BJ (cell line): ENCODE results near the gene ULK3. TPM values are rescaled to one million over a fixed set of nuclear protein-coding genes. Genes with fewer than 3 reads are reported as not detected.

Source experiments
- CTCF ChIA-PET: fragments of 350-600 bp; formaldehyde crosslinking; extraction: SDS; loops from one replicate; lab custom pipeline; 2021; ENCODE audit warnings: antibody characterized with exemption, inconsistent platforms; lab: Yijun Ruan, JAX
- POLR2A ChIA-PET: fragments of 300-600 bp; sonication (Branson Sonifier 250); formaldehyde crosslinking; extraction: SDS; loops from one replicate; lab custom pipeline; 2021; ENCODE audit warnings: antibody characterized with exemption; lab: Charles Lee
- DNase-seq: peaks from one replicate; pipeline ENCODE4 v3.0.0-alpha.2; 2011; ENCODE audit warnings: low read depth
- H3K27me3 ChIP-seq: 2 replicates; pipeline ENCODE4 v1.6.0; 2011; ENCODE audit warnings: low read length; ENCODE audit not compliant: control insufficient read depth, insufficient read depth
- H3K36me3 ChIP-seq: 2 replicates; pipeline ENCODE4 v1.5.1; 2011; ENCODE audit warnings: low read length; ENCODE audit not compliant: control insufficient read depth, insufficient read depth
- H3K4me3 ChIP-seq: 2 replicates; pipeline ENCODE4 v1.5.1; 2011; ENCODE audit warnings: low read depth, mild to moderate bottlenecking, control low read depth, low read length
- CTCF ChIP-seq: IDR thresholded peaks from 2 replicates; pipeline ENCODE4 v1.5.1; 2011; ENCODE audit warnings: low read depth, mild to moderate bottlenecking, control low read depth, inconsistent platforms, low read length, moderate library complexity; ENCODE audit not compliant: insufficient read depth
- polyA plus RNA-seq: library from polyadenylated mRNA; depleted of rRNA; stranded (reverse); fragments of >200 nt; gene quantifications from 2 replicates; pipeline ENCODE4 v1.2.3, GENCODE V29; 2011

The ULK3 gene
- polyA plus RNA-seq, 1 experiment: 20.1 TPM

- no peak for DNase-seq
- Histone ChIP-seq H3K4me3 (no peak overlapping the region), H3K27me3 (peaks cover 27% of the 10 kb centered on the region), H3K36me3 (no peaks in the 10 kb centered on the region)
- ChIA-PET POLR2A (no interaction called here), CTCF (interaction anchor here (1.1 to 3.9 kb wide), 6 partner anchors 9 to 54 kb away, joined by 3 to 14 read pairs (median 4); partner anchors contain the start of gene ULK3)
- TF ChIP-seq CTCF: no peak
Observed at GRCh38 chr15:74825866-74826265, 17.1 kb downstream of the ULK3 start.

GRCh38 chr15:74824976-74825375 lies 18.0 kb downstream of the ULK3 start:
- no peaks in the 10 kb centered on the region for H3K36me3 ChIP-seq
- ChIA-PET CTCF (interaction anchor here (1.7 to 3.9 kb wide), 2 partner anchors 12 to 37 kb away, joined by 5 to 14 read pairs; no protein-coding TSS in a partner anchor), POLR2A (no interaction called here)

GRCh38 chr15:74823324-74823723 lies 19.6 kb downstream of the ULK3 start:
- ChIA-PET CTCF (interaction anchor here (0.6 kb wide), 1 partner anchor 14 kb away, joined by 3 read pairs; no protein-coding TSS in a partner anchor), POLR2A (no interaction called here)
- H3K27me3 ChIP-seq: peaks cover 27% of the 10 kb centered on the region
- DNase-seq: no peak
- no peaks in the 10 kb centered on the region for H3K36me3 ChIP-seq
- no peak overlapping the region for H3K4me3 ChIP-seq
- TF ChIP-seq CTCF: no peak

More at GRCh38 chr15:74824976-74825375, 18.0 kb downstream of the ULK3 start:
- no peak overlapping the region for H3K4me3 ChIP-seq
- no peak for TF ChIP-seq CTCF
- no peak for DNase-seq
- H3K27me3 ChIP-seq: peaks cover 27% of the 10 kb centered on the region

- Histone ChIP-seq H3K27me3 (peaks cover 18% of the 10 kb centered on the region), H3K36me3 (no peaks in the 10 kb centered on the region), H3K4me3 (no peak overlapping the region)
- CTCF ChIA-PET: interaction anchor here (0.6 to 2.1 kb wide), 3 partner anchors 14 to 38 kb away, joined by 3 to 8 read pairs (median 5); no protein-coding TSS in a partner anchor
- POLR2A ChIA-PET: no interaction called here
- no peak for DNase-seq
- TF ChIP-seq CTCF: no peak
Observed at GRCh38 chr15:74822233-74822632, 20.7 kb downstream of the ULK3 start.

GRCh38 chr15:74821790-74822158 lies 21.2 kb downstream of the ULK3 start:
- no peak for TF ChIP-seq CTCF
- H3K27me3 ChIP-seq: peaks cover 16% of the 10 kb centered on the region
- ChIA-PET CTCF (interaction anchor here (0.6 to 2.1 kb wide), 6 partner anchors 10 to 495 kb away, joined by 3 to 8 read pairs (median 4); no protein-coding TSS in a partner anchor), POLR2A (no interaction called here)
- H3K36me3 ChIP-seq: no peaks in the 10 kb centered on the region
- DNase-seq: no peak
- H3K4me3 ChIP-seq: no peak overlapping the region
